B cell (primary cell): ENCODE measurements around the gene ZBTB8OS. TPM values are rescaled to one million over a fixed set of nuclear protein-coding genes. Genes with fewer than 3 reads are reported as not detected.

Source experiments
- ATAC-seq: fragments of 200-7000 bp; cut with Tn5 transposase; one replicate; pipeline ENCODE4 v1.10.0; 2021; ENCODE audit warnings: low read depth, mild to moderate bottlenecking, moderate number of reproducible peaks, moderate library complexity
- CTCF ChIA-PET: fragments of 350-600 bp; sonication (Branson Sonifier 250); formaldehyde crosslinking; loops from one replicate; lab custom pipeline; 2021; ENCODE audit warnings: antibody characterized with exemption, inconsistent platforms; lab: Charles Lee
- POLR2A ChIA-PET: fragments of 350-600 bp; sonication (Branson Sonifier 250); formaldehyde crosslinking; loops from one replicate; lab custom pipeline; 2021; ENCODE audit warnings: antibody characterized with exemption; lab: Charles Lee
- DNase-seq: peaks from one replicate; pipeline ENCODE4 v3.0.0; 2013
- H2AFZ ChIP-seq: 2 replicates; pipeline ENCODE4 v1.6.1; 2012; ENCODE audit warnings: mild to moderate bottlenecking, low read depth, low read length; ENCODE audit not compliant: insufficient read depth, poor library complexity, severe bottlenecking
- H3K27ac ChIP-seq, 2 donors: 1 replicate in 1 of 2; 2 replicates in 1 of 2; pipeline ENCODE4 v1.5.1; 2012 to 2013; ENCODE audit warnings: low read length in 2 of 2, mild to moderate bottlenecking in 2 of 2, moderate library complexity in 1 of 2
- H3K27me3 ChIP-seq, 4 experiments: fragments of 200-600 bp in 1 of 4; sonication (generic) in 1 of 4; replicated peaks in 1 of 4; 1 replicate in 2 of 4; 2 replicates in 2 of 4; pipeline versions ENCODE4 v1.6.1 to v1.7.0; 2013 to 2016; ENCODE audit warnings: low read length in 3 of 4, mild to moderate bottlenecking in 2 of 4, mixed read lengths in 1 of 4, moderate library complexity in 1 of 4; ENCODE audit not compliant: insufficient read depth in 4 of 4, control insufficient read depth in 3 of 4; ENCODE audit errors: control extremely low read depth in 1 of 4
- H3K36me3 ChIP-seq, 2 experiments: replicated peaks in 1 of 2; 1 replicate in 1 of 2; 2 replicates in 1 of 2; pipeline versions ENCODE4 v1.6.1 to v1.7.1; 2013; ENCODE audit warnings: low read length in 1 of 2; ENCODE audit not compliant: insufficient read depth in 2 of 2, control insufficient read depth in 1 of 2; ENCODE audit errors: control extremely low read depth in 1 of 2, extremely low read depth in 1 of 2
- H3K4me1 ChIP-seq, 2 donors: fragments of 200-600 bp in 1 of 2; sonication (generic) in 1 of 2; 1 replicate in 1 of 2; 2 replicates in 1 of 2; pipeline versions ENCODE4 v1.5.1 to v1.6.1; 2013 to 2017; ENCODE audit warnings: low read length in 2 of 2; ENCODE audit not compliant: control insufficient read depth in 2 of 2, insufficient read depth in 2 of 2
- H3K4me2 ChIP-seq: replicated peaks from 2 replicates; pipeline ENCODE3; 2012; ENCODE audit warnings: mild to moderate bottlenecking, low read depth, low read length; ENCODE audit not compliant: poor library complexity, severe bottlenecking
- H3K4me3 ChIP-seq, 5 experiments: fragments of 200-600 bp in 1 of 5; sonication (generic) in 1 of 5; 1 replicate in 3 of 5; 2 replicates in 2 of 5; pipeline versions ENCODE4 v1.5.1 to v1.7.0; 2011 to 2016; ENCODE audit warnings: low read length in 4 of 5, mild to moderate bottlenecking in 4 of 5, low read depth in 2 of 5, control low read depth in 1 of 5, moderate library complexity in 1 of 5; ENCODE audit not compliant: insufficient read depth in 1 of 5; ENCODE audit errors: control extremely low read depth in 1 of 5, extremely low read depth in 1 of 5
- H3K79me2 ChIP-seq: fragments of 200-600 bp; sonication (generic); one replicate; pipeline ENCODE4 v1.6.0; 2016; ENCODE audit warnings: low read length; ENCODE audit not compliant: control insufficient read depth, insufficient read depth
- H3K9ac ChIP-seq: fragments of 200-600 bp; sonication (generic); 2 replicates; pipeline ENCODE4 v1.6.1; 2017; ENCODE audit warnings: mild to moderate bottlenecking, low read length, moderate library complexity
- H3K9me3 ChIP-seq, 3 donors: one replicate each; pipeline versions ENCODE4 v1.6.1 to v1.7.1; 2013; ENCODE audit warnings: low read length in 2 of 3; ENCODE audit not compliant: control insufficient read depth in 2 of 3, insufficient read depth in 1 of 3; ENCODE audit errors: control extremely low read depth in 1 of 3
- H4K20me1 ChIP-seq: 2 replicates; pipeline ENCODE4 v1.6.0; 2012; ENCODE audit warnings: mild to moderate bottlenecking, low read length; ENCODE audit not compliant: insufficient read depth, control insufficient read depth, poor library complexity, severe bottlenecking
- H3K27ac Mint-ChIP-seq: one replicate; pipeline ENCODE4 v1.8.0; 2021; ENCODE audit warnings: mixed read lengths
- H3K27me3 Mint-ChIP-seq: one replicate; pipeline ENCODE4 v1.8.0; 2021; ENCODE audit warnings: mixed read lengths
- H3K4me1 Mint-ChIP-seq: one replicate; pipeline ENCODE4 v1.8.0; 2021; ENCODE audit warnings: mixed read lengths
- H3K4me3 Mint-ChIP-seq: one replicate; pipeline ENCODE4 v1.8.0; 2021; ENCODE audit warnings: mixed read lengths
- H3K9me3 Mint-ChIP-seq: one replicate; pipeline ENCODE4 v1.8.0; 2022; ENCODE audit warnings: mixed read lengths; ENCODE audit not compliant: insufficient read depth
- CTCF ChIP-seq: fragments of 200-600 bp; IDR thresholded peaks from one replicate; pipeline ENCODE4 v1.8.0; 2022; ENCODE audit warnings: antibody characterized with exemption, mild to moderate bottlenecking
- EZH2 ChIP-seq: IDR thresholded peaks from 2 replicates; pipeline ENCODE4 v1.6.1; 2012; ENCODE audit warnings: borderline replicate concordance, low read depth, mild to moderate bottlenecking, moderate library complexity, low read length; ENCODE audit not compliant: insufficient read depth, poor library complexity, severe bottlenecking
- WGBS: methylation state at CpG from one replicate; pipeline ENCODE4 v1.1.5; 2013; ENCODE audit warnings: missing lambda C conversion rate; ENCODE audit not compliant: insufficient coverage; 5-methylcytosine and 5-hydroxymethylcytosine counted together
- intact Hi-C: fragments of 100-400 bp; cut with micrococcal nuclease; formaldehyde crosslinking; loops from one replicate; pipeline ENCODE4 v1.10.0; 2022
- polyA plus RNA-seq: library from polyadenylated mRNA; depleted of rRNA; stranded (reverse); fragments of >200 nt; gene quantifications from 2 replicates; pipeline ENCODE4 v1.2.3, GENCODE V29; 2012
- total RNA-seq, 2 donors: library from RNA; stranded (reverse); fragments of 120-200 nt in 1 of 2; gene quantifications; 1 replicate in 1 of 2; 2 replicates in 1 of 2; pipeline versions ENCODE4 v1.2.3 to v1.2.4, GENCODE V29; 2013 to 2022

The ZBTB8OS gene
- total and polyA plus RNA-seq, 2 donors (not counting 1 experiment from before 2014, with no cell fraction given), result 35.1 to 50.9 TPM

DNA sequence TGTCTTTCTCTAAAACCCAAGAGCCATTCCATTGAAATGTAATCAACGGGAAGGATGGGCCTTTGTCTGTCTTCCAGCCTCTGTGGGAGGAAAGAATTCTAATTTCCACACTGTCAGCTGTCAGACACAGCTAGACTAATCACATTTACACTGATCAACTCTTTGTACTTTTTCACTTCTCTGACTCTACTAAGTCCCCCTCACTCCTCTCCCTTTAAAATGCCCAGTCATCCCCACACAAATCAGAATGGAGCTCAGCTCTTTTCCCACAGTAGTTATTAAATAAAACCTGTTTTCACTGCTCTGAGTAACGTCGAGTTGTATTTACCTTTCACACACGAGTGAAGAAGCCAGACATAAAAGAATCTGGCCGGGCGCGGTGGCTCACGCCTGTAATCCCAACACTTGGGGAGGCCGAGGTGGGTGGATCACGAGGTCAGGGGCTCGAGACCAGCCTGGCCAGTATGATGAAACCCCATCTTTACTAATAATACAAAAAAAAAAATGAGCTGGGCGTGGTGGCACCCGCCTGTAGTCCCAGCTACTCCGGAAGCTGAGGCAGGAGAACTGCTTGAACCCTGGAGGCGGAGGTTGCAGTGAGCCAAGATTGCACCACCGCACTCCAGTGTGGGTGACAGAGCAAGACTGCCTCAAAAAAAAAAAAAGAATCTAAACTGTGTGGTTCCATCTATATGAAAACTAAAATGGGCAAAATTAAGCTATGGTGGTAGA is 13.3 kb downstream of the ZBTB8OS start:
- Mint-ChIP-seq H3K4me3 (no peak overlapping the region), H3K9me3 (no peaks in the 10 kb centered on the region), H3K27ac (no peak overlapping the region), H3K27me3 (no peaks in the 10 kb centered on the region), H3K4me1 (no peaks in the 10 kb centered on the region)
- no peak overlapping the region for H3K9ac ChIP-seq
- peaks cover 63% of the 10 kb centered on the region for H3K79me2 ChIP-seq
- 100% methylated on average over 11 of the region's 16 CpGs for WGBS
- no peak overlapping the region for H3K4me3 ChIP-seq
- no peaks in the 10 kb centered on the region for H3K27me3 ChIP-seq
- TF ChIP-seq CTCF, result no peak
- no peak for TF ChIP-seq EZH2
- CTCF ChIA-PET, result interaction anchor here (1.3 kb wide), 1 partner anchor 235 kb away, joined by 4 read pairs; no protein-coding TSS in a partner anchor
- intact Hi-C loops, result no loop called here
- H3K9me3 ChIP-seq, result no peaks in the 10 kb centered on the region
- no peaks in the 10 kb centered on the region for H3K4me1 ChIP-seq
- ATAC-seq, result no peak
- DNase-seq, result no peak
- no peak overlapping the region for H3K27ac ChIP-seq
- peaks cover 2 to 22% of the 10 kb centered on the region in 2 experiments for H3K36me3 ChIP-seq
- peaks cover 37% of the 10 kb centered on the region for H4K20me1 ChIP-seq
- no peak overlapping the region for H3K4me2 ChIP-seq
- POLR2A ChIA-PET, result no interaction called here
- no peak overlapping the region for H2AFZ ChIP-seq
